NCI-H69 (cell line): ENCODE results near the gene CELF4.

Experiments
- DNase-seq: peaks from one replicate; lab custom pipeline; 2025; lab: John Stamatoyannopoulos, UW

The CELF4 gene

GRCh38 chr18:37318360-37319355, 246.9 kb downstream of the CELF4 start:
- no peak for DNase-seq

- DNase-seq = no peak
Observed at GRCh38 chr18:37317486-37317885, 248.1 kb downstream of the CELF4 start.

- DNase-seq = no peak
Observed at GRCh38 chr18:37316468-37316867, 249.1 kb downstream of the CELF4 start.

- peak; percentile 78 for DNase-seq
Observed at GRCh38 chr18:37315935-37316334, 249.7 kb downstream of the CELF4 start.

GRCh38 chr18:37314534-37314933, 251.1 kb downstream of the CELF4 start:
- no peak for DNase-seq

- no peak for DNase-seq
Observed at GRCh38 chr18:37313624-37314023, 252.0 kb downstream of the CELF4 start.

GRCh38 chr18:37309861-37310260, 255.7 kb downstream of the CELF4 start:
- DNase-seq = no peak

GRCh38 chr18:37309059-37309458, 256.5 kb downstream of the CELF4 start:
- peak; percentile 81 for DNase-seq

- DNase-seq = peak; percentile 38
Observed at GRCh38 chr18:37307181-37307580, 258.4 kb downstream of the CELF4 start.

- DNase-seq = no peak
Observed at GRCh38 chr18:37306432-37306831, 259.2 kb downstream of the CELF4 start.

- peak; percentile 74 for DNase-seq
Observed at GRCh38 chr18:37305066-37305465, 260.5 kb downstream of the CELF4 start.

GRCh38 chr18:37304012-37304680, 261.5 kb downstream of the CELF4 start:
- no peak for DNase-seq

GRCh38 chr18:37303009-37303408, 262.6 kb downstream of the CELF4 start:
- DNase-seq = peak; percentile 71

- no peak for DNase-seq
Observed at GRCh38 chr18:37302519-37302918, 263.1 kb downstream of the CELF4 start.

GRCh38 chr18:37299471-37300304, 265.9 kb downstream of the CELF4 start:
- DNase-seq = peak; percentile 100

GRCh38 chr18:37298816-37299215, 266.8 kb downstream of the CELF4 start:
- peak; percentile 64 for DNase-seq

- DNase-seq = peak; percentile 46
Observed at GRCh38 chr18:37297106-37297505, 268.5 kb downstream of the CELF4 start.

GRCh38 chr18:37294951-37295350, 270.6 kb downstream of the CELF4 start:
- DNase-seq = peak; percentile 74

- DNase-seq = no peak
Observed at GRCh38 chr18:37293359-37293758, 272.2 kb downstream of the CELF4 start.

GRCh38 chr18:37289423-37289822, 276.2 kb downstream of the CELF4 start:
- DNase-seq = no peak

- no peak for DNase-seq
Observed at GRCh38 chr18:37287601-37288000, 278.0 kb downstream of the CELF4 start.

- DNase-seq = no peak
Observed at GRCh38 chr18:37286801-37287200, 278.8 kb downstream of the CELF4 start.
